GM10847 (cell line): ENCODE measurements around the gene ITFG1.

Experiments
- POLR2A ChIP-seq: IDR thresholded peaks from 2 replicates; pipeline ENCODE4 v1.6.1; 2011; ENCODE audit not compliant: insufficient read length; ENCODE audit errors: extremely low read depth

Gene ITFG1

GRCh38 chr16:47125757-47126156 lies 335.1 kb downstream of the ITFG1 start:
- no peak for TF ChIP-seq POLR2A

GRCh38 chr16:47113130-47113529 lies 347.7 kb downstream of the ITFG1 start:
- TF ChIP-seq POLR2A = no peak

GRCh38 chr16:47110939-47111338 lies 349.9 kb downstream of the ITFG1 start:
- TF ChIP-seq POLR2A = no peak

GRCh38 chr16:47109361-47109760 lies 351.5 kb downstream of the ITFG1 start:
- no peak for TF ChIP-seq POLR2A
